Esophagus (tissue), 2 donors: ENCODE data around the gene CFAP119. TPM values are rescaled to one million over a fixed set of nuclear protein-coding genes. Genes with fewer than 3 reads are reported as not detected.

Source experiments
- H3K27ac ChIP-seq, 2 donors: one replicate each; pipeline ENCODE4 v1.5.1; 2013; ENCODE audit warnings: low read depth in 2 of 2, mild to moderate bottlenecking in 2 of 2, inconsistent platforms in 1 of 2, low read length in 1 of 2, moderate library complexity in 1 of 2
- H3K27me3 ChIP-seq, 2 donors: one replicate each; pipeline ENCODE4 v1.6.1; 2013; ENCODE audit warnings: low read length in 2 of 2, control low read depth in 1 of 2, mild to moderate bottlenecking in 1 of 2; ENCODE audit not compliant: insufficient read depth in 2 of 2, control insufficient read depth in 1 of 2
- H3K36me3 ChIP-seq, 2 donors: one replicate each; pipeline ENCODE4 v1.6.1; 2013; ENCODE audit warnings: low read length in 1 of 2; ENCODE audit not compliant: control insufficient read depth in 2 of 2, insufficient read depth in 2 of 2
- H3K4me1 ChIP-seq, 2 donors: one replicate each; pipeline ENCODE4 v1.6.1; 2013; ENCODE audit warnings: low read length in 1 of 2; ENCODE audit not compliant: control insufficient read depth in 2 of 2, insufficient read depth in 2 of 2
- H3K4me3 ChIP-seq, 2 donors: one replicate each; pipeline ENCODE4 v1.5.1; 2013; ENCODE audit warnings: low read length in 2 of 2, mild to moderate bottlenecking in 2 of 2, low read depth in 1 of 2, moderate library complexity in 1 of 2
- H3K9me3 ChIP-seq, 2 donors: one replicate each; pipeline ENCODE4 v1.6.1; 2013; ENCODE audit warnings: mild to moderate bottlenecking in 2 of 2, low read depth in 1 of 2, low read length in 1 of 2, moderate library complexity in 1 of 2; ENCODE audit not compliant: control insufficient read depth in 2 of 2, insufficient read depth in 1 of 2
- WGBS, 2 donors: extraction: QIAGEN DNeasy Blood & Tissue Kit; methylation state at CpG; one replicate each; pipeline ENCODE4 v1.1.7; 2013; 5-methylcytosine and 5-hydroxymethylcytosine counted together
- polyA plus RNA-seq, 2 donors: library from polyadenylated mRNA; stranded (reverse); fragments of 200-250 nt; gene quantifications; one replicate each; pipeline ENCODE4 v1.2.3, GENCODE V29; 2013
- donor health status: healthy with polysubstance abuse.
- donor health status: Bipolar disorder and iron deficiency.

CFAP119 gene
- polyA plus RNA-seq, 2 donors, result 3.5 to 6.2 TPM

DNA sequence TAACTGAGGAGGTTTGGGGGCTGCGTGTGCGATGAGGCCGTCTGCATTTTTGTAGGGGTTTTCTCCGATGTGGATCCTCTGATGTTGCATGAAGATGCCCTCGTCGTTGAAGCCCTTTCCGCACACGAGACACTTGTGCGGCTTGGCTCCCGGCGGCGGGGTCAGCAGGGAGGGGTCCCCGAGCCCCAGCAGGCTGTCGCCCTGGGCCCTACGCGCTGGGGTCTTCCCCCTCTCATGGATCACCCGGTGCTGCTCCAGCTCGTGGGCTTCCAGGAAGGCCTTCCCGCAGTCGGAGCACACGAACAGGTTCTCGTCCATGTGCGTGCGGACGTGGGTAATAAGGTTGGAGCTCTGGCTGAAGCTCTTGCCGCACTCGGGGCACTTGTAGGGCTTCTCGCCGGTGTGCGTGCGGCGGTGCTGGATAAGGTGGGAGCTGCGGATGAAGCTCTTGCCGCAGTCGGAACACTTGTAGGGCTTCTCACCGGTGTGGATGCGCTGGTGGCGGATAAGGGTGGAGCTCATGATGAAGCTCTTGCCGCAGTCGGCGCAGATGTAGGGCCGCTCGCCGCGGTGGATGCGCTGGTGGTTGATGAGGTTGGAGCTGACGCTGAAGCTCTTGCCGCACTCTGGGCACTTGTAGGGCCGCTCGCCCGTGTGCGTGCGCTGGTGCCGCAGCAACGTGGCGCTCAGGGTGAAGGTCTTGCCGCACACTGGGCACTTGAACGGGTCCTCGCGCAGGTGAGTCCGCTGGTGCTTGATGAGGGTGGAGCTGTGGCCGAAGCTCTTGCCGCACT, 20.8 kb upstream of the CFAP119 start:
- H3K36me3 ChIP-seq, result peaks cover 2 to 19% of the 10 kb centered on the region in 2 donors
- H3K27ac ChIP-seq, result no peak overlapping the region
- WGBS, 2 donors, result 95% methylated on average over 63 of the region's 63 CpGs
- no peak overlapping the region for H3K4me3 ChIP-seq
- H3K9me3 ChIP-seq, result no peaks in the 10 kb centered on the region
- peaks cover 0 to 1% of the 10 kb centered on the region in 2 donors for H3K4me1 ChIP-seq
- no peaks in the 10 kb centered on the region for H3K27me3 ChIP-seq

DNA sequence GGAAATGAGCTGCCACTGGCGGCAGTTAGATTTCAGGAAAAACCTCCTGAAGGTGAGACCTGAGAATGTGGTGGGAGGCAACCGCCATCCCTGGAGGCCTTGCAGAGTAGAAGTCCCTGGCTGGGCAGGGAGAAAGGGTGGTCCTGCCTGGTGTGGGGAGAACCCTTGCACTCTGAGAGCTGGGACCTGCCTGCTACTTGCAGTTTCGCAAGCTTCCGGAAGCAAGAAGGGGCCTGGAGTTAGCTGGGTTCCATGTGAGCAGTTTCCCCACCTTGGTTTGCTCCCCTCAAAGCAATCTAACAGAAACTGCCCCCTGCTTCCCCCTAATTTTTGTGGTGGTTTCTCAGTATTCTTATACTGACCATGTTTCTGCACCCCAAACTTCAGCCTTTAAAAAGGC, 18.7 kb upstream of the CFAP119 start:
- no peak overlapping the region for H3K4me3 ChIP-seq
- H3K4me1 ChIP-seq, result peaks cover 2 to 3% of the 10 kb centered on the region in 2 donors
- peaks cover 2 to 19% of the 10 kb centered on the region in 2 donors for H3K36me3 ChIP-seq
- no peaks in the 10 kb centered on the region for H3K27me3 ChIP-seq
- 84 to 91% methylated on average over 4 of the region's 4 CpGs for WGBS, 2 donors
- H3K9me3 ChIP-seq, result no peaks in the 10 kb centered on the region
- no peak overlapping the region for H3K27ac ChIP-seq

DNA sequence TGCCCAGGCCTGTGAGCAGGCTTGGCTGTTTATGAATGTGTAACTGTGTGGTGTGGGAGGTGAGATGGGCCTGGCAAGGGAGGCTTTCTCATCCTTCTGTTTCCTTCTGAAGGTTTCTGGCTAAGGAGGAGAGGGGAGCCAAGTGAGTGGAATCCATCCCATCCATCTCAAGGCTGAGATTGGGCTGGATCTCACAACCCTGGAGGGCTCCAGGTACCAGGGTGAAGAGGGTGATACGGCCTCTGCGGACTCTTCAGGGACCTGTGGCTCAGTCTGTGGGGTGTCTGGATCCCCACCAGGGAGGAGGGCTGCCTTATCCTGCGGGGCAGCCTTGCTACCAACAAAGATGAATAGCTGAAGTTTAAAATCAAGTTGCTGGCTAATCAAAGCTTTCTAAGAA, 18.2 kb upstream of the CFAP119 start:
- Histone ChIP-seq H3K27ac (no peak overlapping the region), H3K36me3 (peaks cover 2 to 18% of the 10 kb centered on the region in 2 donors), H3K27me3 (no peaks in the 10 kb centered on the region), H3K9me3 (no peaks in the 10 kb centered on the region), H3K4me1 (peaks cover 3 to 4% of the 10 kb centered on the region in 2 donors), H3K4me3 (no peak overlapping the region)
- WGBS, 2 donors, result 91 to 95% methylated on average over 3 of the region's 3 CpGs

DNA sequence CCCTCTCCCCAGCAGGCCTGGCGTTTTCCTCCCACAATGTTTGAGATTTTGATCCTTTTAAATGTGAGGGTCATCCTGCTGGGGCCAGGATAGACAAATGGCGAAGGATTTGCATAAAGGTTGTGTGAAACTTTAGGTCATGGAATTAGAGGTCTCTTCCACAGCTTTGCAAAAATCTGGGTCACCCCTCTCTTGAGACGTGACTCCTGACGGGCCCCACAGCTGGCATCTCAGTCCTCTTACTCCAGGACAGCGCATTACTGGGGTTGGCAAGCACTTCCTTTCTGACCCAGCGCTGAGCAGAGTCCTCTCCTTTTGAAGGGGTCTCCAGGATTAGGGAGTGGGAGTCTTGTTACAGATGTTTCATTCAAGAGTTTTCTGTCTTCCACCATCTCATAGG, 17.7 kb upstream of the CFAP119 start:
- peaks cover 3 to 6% of the 10 kb centered on the region in 2 donors for H3K4me1 ChIP-seq

DNA sequence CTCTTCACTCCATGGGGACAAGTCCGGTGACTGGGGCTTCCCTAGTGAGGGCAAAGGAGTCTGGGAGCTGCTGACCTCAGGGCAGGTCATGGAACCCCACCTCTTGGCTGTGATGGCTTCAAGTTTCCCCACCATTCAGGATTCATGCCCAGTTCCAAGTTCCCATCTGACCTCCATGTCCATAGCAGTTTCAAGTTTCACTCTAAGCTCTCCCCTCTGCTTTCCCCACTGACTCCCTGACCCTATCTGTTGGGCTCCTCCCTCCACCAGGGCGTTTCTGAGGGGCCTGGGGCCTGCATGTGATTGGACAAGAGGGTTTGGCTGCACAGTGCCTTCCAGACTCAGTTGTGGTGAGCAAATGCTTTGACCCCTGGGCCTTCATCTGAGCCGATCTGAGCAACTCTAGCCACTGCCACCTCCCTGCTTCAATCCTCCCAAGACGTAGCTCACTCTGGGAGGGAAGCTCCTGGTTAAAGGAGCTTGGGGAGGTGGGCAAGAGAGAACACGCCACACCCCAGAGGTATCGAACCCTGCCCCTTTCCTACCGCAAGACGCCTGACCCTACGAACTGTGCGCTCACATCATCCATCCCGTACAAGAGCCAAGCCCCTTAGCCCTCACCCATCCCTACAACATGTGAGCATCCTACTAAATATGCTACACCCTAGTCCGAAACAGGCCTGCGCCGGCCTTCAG, 16.8 kb upstream of the CFAP119 start:
- no peaks in the 10 kb centered on the region for H3K27me3 ChIP-seq
- H3K4me3 ChIP-seq, result no peak overlapping the region
- no peak overlapping the region for H3K27ac ChIP-seq
- 79 to 80% methylated on average over 14 of the region's 14 CpGs for WGBS, 2 donors
- peaks cover 4 to 22% of the 10 kb centered on the region in 2 donors for H3K36me3 ChIP-seq
- H3K4me1 ChIP-seq, result peaks cover 3 to 6% of the 10 kb centered on the region in 2 donors
- H3K9me3 ChIP-seq, result no peaks in the 10 kb centered on the region

More for the DNA sequence above, 17.7 kb upstream of the CFAP119 start:
- 87 to 89% methylated on average over 6 of the region's 6 CpGs for WGBS, 2 donors
- Histone ChIP-seq H3K36me3 (peaks cover 2 to 17% of the 10 kb centered on the region in 2 donors), H3K27ac (no peak overlapping the region), H3K9me3 (no peaks in the 10 kb centered on the region), H3K27me3 (no peaks in the 10 kb centered on the region), H3K4me3 (no peak overlapping the region)

DNA sequence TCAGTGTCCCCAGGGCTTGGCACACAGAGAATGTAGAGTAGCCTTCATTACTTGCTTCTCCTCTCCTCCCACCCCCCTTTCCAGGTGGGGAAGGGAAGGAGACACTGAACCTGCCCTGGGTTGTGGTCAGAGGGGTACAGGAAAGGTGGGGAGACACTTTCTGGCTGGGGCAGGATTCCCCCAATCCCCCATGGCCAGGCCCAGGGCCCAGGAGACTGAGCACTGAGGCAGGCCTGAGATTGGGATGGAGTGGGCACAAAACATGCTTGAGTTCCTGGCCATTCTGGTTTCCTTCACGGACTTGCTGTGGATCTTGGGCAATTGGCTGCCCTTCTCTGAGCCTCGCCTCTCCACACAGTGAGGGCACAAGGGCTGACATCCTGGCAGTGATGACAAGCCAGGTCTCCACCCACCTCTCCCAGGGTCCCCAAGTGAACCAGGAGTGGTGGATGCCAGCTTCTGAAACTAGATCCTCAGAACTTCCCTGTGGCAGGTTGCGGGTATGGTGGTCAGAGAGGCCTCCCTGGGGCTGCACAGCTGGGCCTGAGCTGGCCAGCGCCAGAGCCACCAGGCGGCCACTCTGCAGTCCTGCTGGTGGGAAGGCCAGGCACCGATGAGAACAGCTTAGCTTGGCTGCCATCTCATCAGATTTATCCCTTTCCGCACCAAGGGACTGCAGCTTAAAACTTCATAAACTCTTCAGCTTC, 15.9 kb upstream of the CFAP119 start:
- 84 to 88% methylated on average over 7 of the region's 7 CpGs for WGBS, 2 donors

DNA sequence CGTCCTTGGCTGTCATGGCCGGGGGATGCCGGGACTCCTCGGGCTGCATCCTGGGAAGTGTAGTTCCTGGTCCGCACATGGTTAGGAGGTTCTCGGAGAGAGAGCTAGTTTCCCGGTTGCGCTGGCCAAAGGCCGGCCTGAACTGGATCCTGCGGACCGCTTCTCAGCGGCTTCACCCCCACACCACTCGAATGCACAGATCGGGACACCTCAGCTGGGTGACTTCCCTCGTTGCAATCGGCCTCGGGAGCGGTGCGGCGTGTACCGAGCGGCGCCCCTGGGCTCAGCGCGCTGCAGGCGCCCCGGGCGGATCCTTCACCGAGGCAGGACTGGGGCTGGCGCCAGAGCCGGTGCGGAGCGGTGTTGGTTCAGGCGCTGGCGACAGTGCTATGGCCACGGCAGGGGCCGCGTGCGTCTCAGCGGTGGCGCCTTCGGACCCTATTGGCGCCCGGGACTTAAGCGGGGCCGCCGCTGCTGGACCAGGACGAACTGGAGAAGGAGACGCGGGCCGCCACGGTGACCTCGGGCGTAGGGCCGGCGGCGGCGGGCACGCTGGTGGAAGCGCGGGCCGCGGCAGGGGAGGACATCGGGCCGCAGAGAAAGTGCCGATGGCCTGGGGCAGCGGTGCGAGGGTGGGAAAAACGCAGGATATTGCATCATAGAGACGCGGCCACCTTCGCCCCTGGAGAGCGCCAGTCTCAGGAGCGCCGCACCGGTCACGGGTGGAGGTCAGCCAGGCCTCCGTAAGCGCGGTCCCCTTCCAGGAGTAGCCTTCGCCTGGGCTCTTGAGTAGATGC, 13.7 kb upstream of the CFAP119 start:
- WGBS, 2 donors, result 0% methylated on average over 78 to 81 of the region's 81 CpGs
- Histone ChIP-seq H3K4me1 (peaks cover 3 to 6% of the 10 kb centered on the region in 2 donors), H3K27ac (peak overlapping the region; percentile 72 to 75), H3K36me3 (peaks cover 19 to 24% of the 10 kb centered on the region in 2 donors), H3K4me3 (peak overlapping the region; percentile 71 to 80), H3K9me3 (no peaks in the 10 kb centered on the region), H3K27me3 (no peaks in the 10 kb centered on the region)

More for the DNA sequence above, 15.9 kb upstream of the CFAP119 start:
- Histone ChIP-seq H3K4me1 (peaks cover 3 to 6% of the 10 kb centered on the region in 2 donors), H3K27ac (no peak overlapping the region), H3K9me3 (no peaks in the 10 kb centered on the region), H3K27me3 (no peaks in the 10 kb centered on the region), H3K36me3 (peaks cover 12 to 18% of the 10 kb centered on the region in 2 donors), H3K4me3 (no peak overlapping the region)

DNA sequence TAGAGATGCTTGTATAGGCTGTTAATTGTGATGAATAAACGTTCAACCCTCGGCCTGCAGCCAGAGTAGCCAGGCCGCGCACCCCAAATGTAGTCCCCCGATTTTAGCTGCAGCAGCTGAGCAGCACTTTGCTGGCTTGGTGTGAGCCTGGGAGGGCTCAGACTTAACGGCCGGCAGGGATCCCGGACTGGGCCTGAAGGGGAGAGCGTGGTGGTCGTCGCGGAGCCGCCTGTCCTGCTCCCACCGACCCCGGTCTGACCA, 13.2 kb upstream of the CFAP119 start:
- peaks cover 3 to 6% of the 10 kb centered on the region in 2 donors for H3K4me1 ChIP-seq
- H3K4me3 ChIP-seq, result peak overlapping the region; percentile 71 to 80
- H3K27me3 ChIP-seq, result no peaks in the 10 kb centered on the region
- peak overlapping the region; percentile 63 to 72 for H3K27ac ChIP-seq
- H3K9me3 ChIP-seq, result no peaks in the 10 kb centered on the region
- H3K36me3 ChIP-seq, result peaks cover 19 to 26% of the 10 kb centered on the region in 2 donors
- WGBS, 2 donors, result 12 to 14% methylated on average over 15 of the region's 15 CpGs
